Nephron progenitor cell (in vitro differentiated cells): ENCODE measurements around the gene ELMO1.

Source experiments
- DNase-seq: peaks from one replicate; pipeline ENCODE4 v3.0.0; 2021
- H3K27ac Mint-ChIP-seq: 2 replicates; pipeline ENCODE4 v1.8.0; 2021; ENCODE audit warnings: mild to moderate bottlenecking, moderate library complexity, mixed read lengths
- H3K27me3 Mint-ChIP-seq: 2 replicates; pipeline ENCODE4 v1.8.0; 2021; ENCODE audit warnings: mild to moderate bottlenecking, low read depth, mixed read lengths; ENCODE audit not compliant: poor library complexity
- H3K36me3 Mint-ChIP-seq: 2 replicates; pipeline ENCODE4 v1.8.0; 2021; ENCODE audit warnings: low read depth, mixed read lengths
- H3K4me1 Mint-ChIP-seq: 2 replicates; pipeline ENCODE4 v1.8.0; 2021; ENCODE audit warnings: mixed read lengths
- H3K4me3 Mint-ChIP-seq: 2 replicates; pipeline ENCODE4 v1.8.0; 2021; ENCODE audit warnings: mild to moderate bottlenecking, moderate library complexity, mixed read lengths
- H3K9me3 Mint-ChIP-seq: 2 replicates; pipeline ENCODE4 v1.8.0; 2021; ENCODE audit warnings: mild to moderate bottlenecking, moderate library complexity, mixed read lengths
- TF ChIP-seq, protein P1 (sequence below): fragments of 200-600 bp; sonication (generic); IDR thresholded peaks from 2 replicates; pipeline ENCODE4 v1.5.0; 2021; ENCODE audit warnings: antibody characterized with exemption

ELMO1 gene

DNA sequence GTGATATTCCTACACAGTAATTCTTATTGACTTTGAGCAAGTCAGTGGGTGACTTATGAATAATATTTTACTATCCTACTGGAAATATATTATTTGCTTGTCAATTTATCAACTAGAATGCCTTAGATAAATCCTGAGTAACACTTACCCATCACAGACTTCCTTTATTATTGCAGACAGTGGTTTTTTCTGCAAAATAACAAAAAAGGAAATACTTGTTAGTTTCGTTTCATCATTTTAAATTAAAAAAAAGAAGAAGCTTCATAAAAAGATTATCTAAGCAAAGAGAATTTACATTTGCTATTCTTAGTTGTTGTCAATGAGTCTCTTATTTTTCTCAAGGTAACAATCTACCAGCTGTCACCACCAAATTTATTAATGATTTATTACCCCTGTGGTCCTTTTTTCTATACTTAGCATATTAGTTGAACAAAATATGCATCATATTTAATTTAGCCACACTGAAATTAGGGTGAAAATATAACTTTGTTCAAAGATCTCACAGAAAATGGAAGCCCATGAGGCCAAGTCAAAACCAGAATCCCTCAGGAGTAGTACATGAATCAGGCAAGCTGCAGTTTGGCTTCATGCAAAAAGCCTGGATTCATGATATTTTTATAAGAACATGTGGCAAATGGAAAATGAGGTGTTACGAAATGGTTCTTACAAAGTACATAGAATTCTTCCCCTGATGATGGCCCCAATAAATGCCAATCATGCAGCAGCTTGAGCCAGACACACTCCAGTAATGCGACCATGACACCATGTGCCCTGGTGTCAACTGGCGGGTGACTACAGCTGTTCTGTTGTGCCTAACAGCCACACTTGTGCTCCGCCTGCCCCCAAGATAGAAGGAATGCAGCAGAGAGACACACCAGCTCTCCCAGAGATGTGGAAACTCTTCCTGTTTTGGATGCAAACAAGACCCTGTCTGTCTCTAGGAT, 132.6 kb downstream of the ELMO1 start:
- TF ChIP-seq, protein P1, sequence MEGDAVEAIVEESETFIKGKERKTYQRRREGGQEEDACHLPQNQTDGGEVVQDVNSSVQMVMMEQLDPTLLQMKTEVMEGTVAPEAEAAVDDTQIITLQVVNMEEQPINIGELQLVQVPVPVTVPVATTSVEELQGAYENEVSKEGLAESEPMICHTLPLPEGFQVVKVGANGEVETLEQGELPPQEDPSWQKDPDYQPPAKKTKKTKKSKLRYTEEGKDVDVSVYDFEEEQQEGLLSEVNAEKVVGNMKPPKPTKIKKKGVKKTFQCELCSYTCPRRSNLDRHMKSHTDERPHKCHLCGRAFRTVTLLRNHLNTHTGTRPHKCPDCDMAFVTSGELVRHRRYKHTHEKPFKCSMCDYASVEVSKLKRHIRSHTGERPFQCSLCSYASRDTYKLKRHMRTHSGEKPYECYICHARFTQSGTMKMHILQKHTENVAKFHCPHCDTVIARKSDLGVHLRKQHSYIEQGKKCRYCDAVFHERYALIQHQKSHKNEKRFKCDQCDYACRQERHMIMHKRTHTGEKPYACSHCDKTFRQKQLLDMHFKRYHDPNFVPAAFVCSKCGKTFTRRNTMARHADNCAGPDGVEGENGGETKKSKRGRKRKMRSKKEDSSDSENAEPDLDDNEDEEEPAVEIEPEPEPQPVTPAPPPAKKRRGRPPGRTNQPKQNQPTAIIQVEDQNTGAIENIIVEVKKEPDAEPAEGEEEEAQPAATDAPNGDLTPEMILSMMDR: no peak
- no peak for DNase-seq
- Mint-ChIP-seq H3K9me3 (no peaks in the 10 kb centered on the region), H3K4me1 (peaks cover 29% of the 10 kb centered on the region), H3K4me3 (no peak overlapping the region), H3K27ac (peak overlapping the region; percentile 5), H3K27me3 (no peaks in the 10 kb centered on the region), H3K36me3 (no peaks in the 10 kb centered on the region)

DNA sequence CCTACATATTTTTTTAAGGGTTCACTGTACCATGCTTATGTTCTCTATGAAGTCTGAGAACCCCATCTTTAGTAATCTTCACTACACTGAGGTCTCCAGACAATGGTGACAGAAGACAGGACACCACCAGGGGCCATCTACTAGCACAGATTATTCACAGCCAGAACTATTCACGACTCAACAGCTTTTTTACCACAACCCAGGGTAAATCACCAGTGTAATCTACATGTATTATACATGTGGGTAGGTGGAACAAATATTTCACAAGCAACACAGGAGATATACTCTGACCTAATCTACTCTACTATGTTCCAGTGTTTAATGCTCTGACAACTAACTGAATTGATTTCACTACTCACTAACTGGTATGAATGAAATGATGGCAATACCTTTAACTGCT, 136.1 kb downstream of the ELMO1 start:
- Mint-ChIP-seq H3K36me3 (peaks cover 13% of the 10 kb centered on the region), H3K27ac (peak overlapping the region; percentile 64), H3K27me3 (peaks cover 2% of the 10 kb centered on the region), H3K4me3 (no peak overlapping the region), H3K9me3 (peaks cover 4% of the 10 kb centered on the region), H3K4me1 (peaks cover 52% of the 10 kb centered on the region)
- TF ChIP-seq, protein P1: no peak
- no peak for DNase-seq

DNA sequence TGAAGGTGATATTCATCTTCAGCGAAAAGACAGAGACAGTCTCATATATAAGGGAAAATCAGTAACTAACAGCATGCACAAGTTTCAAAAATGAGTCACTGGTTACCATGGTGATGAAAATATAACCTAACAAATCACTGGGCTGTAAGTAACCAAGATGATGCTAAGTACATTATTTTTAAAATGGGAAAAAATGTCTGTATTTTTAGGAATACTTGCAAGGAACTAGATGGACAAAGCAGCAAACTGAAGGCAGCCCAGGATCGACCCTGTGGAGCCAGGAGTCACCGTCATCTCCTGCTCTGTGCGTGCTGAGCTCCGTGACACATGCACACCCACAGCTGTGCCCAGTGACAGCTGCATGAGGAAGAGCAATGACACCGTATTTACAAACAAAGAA, 137.3 kb downstream of the ELMO1 start:
- no peak for DNase-seq
- Mint-ChIP-seq H3K27ac (no peak overlapping the region), H3K9me3 (peaks cover 4% of the 10 kb centered on the region)

DNA sequence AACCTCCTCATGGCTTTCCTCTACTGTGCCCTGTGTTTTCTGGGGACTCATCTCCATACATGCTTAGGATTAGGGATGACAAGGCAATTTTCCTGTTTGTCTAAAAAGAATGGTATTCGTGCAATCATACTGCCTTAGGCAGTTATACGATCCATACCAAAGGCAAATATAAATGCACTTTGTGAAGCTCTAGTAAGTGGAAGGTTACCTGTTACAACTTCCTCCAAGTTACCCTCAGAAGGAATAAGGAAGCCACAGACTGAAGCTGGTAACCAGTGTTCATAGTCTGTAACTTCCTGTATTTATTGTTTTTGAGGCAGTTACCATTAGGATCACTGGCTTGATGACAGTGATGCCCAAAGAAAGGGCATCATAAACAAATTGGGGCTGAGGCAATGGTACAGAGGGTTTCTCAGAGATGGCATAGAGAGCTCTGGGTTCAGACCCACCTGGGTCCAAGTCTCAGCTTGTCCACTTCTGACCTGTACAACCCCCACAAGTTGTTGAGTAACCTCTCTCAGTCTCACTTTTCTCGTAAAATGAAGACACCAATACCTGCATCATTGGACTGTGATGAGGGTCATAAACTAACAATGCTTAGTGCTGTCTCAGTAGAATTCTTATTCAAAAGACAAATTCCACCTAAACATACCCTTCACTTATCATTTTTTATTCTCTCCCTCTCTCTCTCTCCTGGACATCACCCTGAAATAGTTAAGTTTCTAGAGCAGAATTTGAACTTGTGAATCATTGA, 138.2 kb downstream of the ELMO1 start:
- Mint-ChIP-seq H3K9me3 (peaks cover 4% of the 10 kb centered on the region), H3K4me3 (no peak overlapping the region), H3K27ac (peak overlapping the region; percentile 31), H3K36me3 (peaks cover 13% of the 10 kb centered on the region), H3K27me3 (peaks cover 6% of the 10 kb centered on the region), H3K4me1 (peaks cover 46% of the 10 kb centered on the region)
- TF ChIP-seq, protein P1: no peak
- no peak for DNase-seq

More for the DNA sequence above, 137.3 kb downstream of the ELMO1 start:
- Mint-ChIP-seq H3K36me3 (peaks cover 13% of the 10 kb centered on the region), H3K4me3 (no peak overlapping the region), H3K27me3 (peaks cover 3% of the 10 kb centered on the region), H3K4me1 (peaks cover 48% of the 10 kb centered on the region)
- TF ChIP-seq, protein P1: no peak

DNA sequence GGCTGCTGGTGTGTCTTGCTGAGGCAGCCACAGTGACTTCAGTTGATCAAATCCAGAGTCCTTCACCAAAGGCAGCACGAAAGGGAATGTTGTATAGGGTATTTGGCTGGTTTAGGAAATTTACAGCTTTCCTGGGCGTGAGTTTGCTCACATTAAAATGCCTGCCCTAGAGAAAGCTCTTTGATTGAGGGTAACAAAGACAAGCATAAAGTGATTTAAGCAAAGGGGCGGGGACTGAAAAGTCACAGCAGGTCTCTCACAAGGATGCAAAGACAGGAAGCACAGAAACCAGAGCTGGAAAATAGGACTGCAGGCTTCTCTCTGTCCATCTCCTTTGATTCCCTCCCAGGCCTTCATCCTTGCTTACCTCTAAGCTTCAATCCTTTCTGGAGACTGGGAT, 139.2 kb downstream of the ELMO1 start:
- Mint-ChIP-seq H3K4me3 (no peak overlapping the region), H3K9me3 (peaks cover 4% of the 10 kb centered on the region), H3K36me3 (peaks cover 13% of the 10 kb centered on the region), H3K27ac (peak overlapping the region; percentile 12), H3K4me1 (peaks cover 46% of the 10 kb centered on the region), H3K27me3 (peaks cover 6% of the 10 kb centered on the region)
- no peak for DNase-seq
- TF ChIP-seq, protein P1: no peak
